8988T (cell line): ENCODE data around the gene CFAP90.

Source experiments
- DNase-seq: peaks from one replicate; pipeline ENCODE4 v3.0.0; 2011

The CFAP90 gene

GRCh38 chr5:7867260-7867659, 16.3 kb upstream of the CFAP90 start:
- no peak for DNase-seq

- DNase-seq, result no peak
Measured at GRCh38 chr5:7866196-7866595, 15.3 kb upstream of the CFAP90 start.

- no peak for DNase-seq
Measured at GRCh38 chr5:7857926-7858632, 7.1 kb upstream of the CFAP90 start.

GRCh38 chr5:7857361-7857760, 6.4 kb upstream of the CFAP90 start:
- no peak for DNase-seq

- DNase-seq, result no peak
Measured at GRCh38 chr5:7856855-7857254, 5.9 kb upstream of the CFAP90 start.

GRCh38 chr5:7855611-7856010, 4.7 kb upstream of the CFAP90 start:
- DNase-seq, result no peak

- DNase-seq, result no peak
Measured at GRCh38 chr5:7852988-7853387, 2.1 kb upstream of the CFAP90 start.

GRCh38 chr5:7852542-7852941, 1.6 kb upstream of the CFAP90 start:
- DNase-seq, result no peak

- no peak for DNase-seq
Measured at GRCh38 chr5:7851617-7852289, 820 bp upstream of the CFAP90 start.

- DNase-seq, result no peak
Measured at GRCh38 chr5:7851240-7851592, 283 bp upstream of the CFAP90 start.

- no peak for DNase-seq
Measured at GRCh38 chr5:7849681-7850394, 1.1 kb downstream of the CFAP90 start.

- DNase-seq, result no peak
Measured at GRCh38 chr5:7848296-7848695, 2.6 kb downstream of the CFAP90 start.

- no peak for DNase-seq
Measured at GRCh38 chr5:7846327-7846726, 4.6 kb downstream of the CFAP90 start.

- DNase-seq, result no peak
Measured at GRCh38 chr5:7845557-7845956, 5.4 kb downstream of the CFAP90 start.

GRCh38 chr5:7844901-7845300, 6.0 kb downstream of the CFAP90 start:
- no peak for DNase-seq

GRCh38 chr5:7842531-7842930, 8.4 kb downstream of the CFAP90 start:
- no peak for DNase-seq

- DNase-seq, result no peak
Measured at GRCh38 chr5:7837403-7837802, 13.5 kb downstream of the CFAP90 start.

- no peak for DNase-seq
Measured at GRCh38 chr5:7834982-7835381, 16.0 kb downstream of the CFAP90 start.

GRCh38 chr5:7828269-7828668, 22.7 kb downstream of the CFAP90 start:
- DNase-seq, result no peak

- DNase-seq, result no peak
Measured at GRCh38 chr5:7827610-7828009, 23.3 kb downstream of the CFAP90 start.

- no peak for DNase-seq
Measured at GRCh38 chr5:7825630-7826029, 25.3 kb downstream of the CFAP90 start.

- no peak for DNase-seq
Measured at GRCh38 chr5:7824995-7825394, 25.9 kb downstream of the CFAP90 start.

- DNase-seq, result no peak
Measured at GRCh38 chr5:7823594-7823993, 27.3 kb downstream of the CFAP90 start.

GRCh38 chr5:7822449-7822848, 28.5 kb downstream of the CFAP90 start:
- no peak for DNase-seq
